Ovary (tissue), 9 donors: ENCODE measurements around the gene CA9. TPM values are rescaled to one million over a fixed set of nuclear protein-coding genes. Genes with fewer than 3 reads are reported as not detected.

Source experiments
- DNase-seq, 5 donors: peaks; one replicate each; pipeline ENCODE4 v3.0.0-alpha.2; 2019 to 2020
- H3K27ac ChIP-seq, 2 donors: fragments of 200-600 bp; one replicate each; pipeline versions ENCODE4 v1.5.1 to v1.8.0; 2019 to 2022
- H3K27me3 ChIP-seq: fragments of 200-600 bp; one replicate; pipeline ENCODE4 v1.8.0; 2022
- H3K36me3 ChIP-seq: fragments of 200-600 bp; sonication (generic); one replicate; pipeline ENCODE4 v1.5.1; 2019
- H3K4me1 ChIP-seq: one replicate; pipeline ENCODE4 v1.8.1; 2013; ENCODE audit warnings: mild to moderate bottlenecking, moderate library complexity; ENCODE audit not compliant: insufficient read depth
- H3K4me3 ChIP-seq: fragments of 200-600 bp; sonication (generic); one replicate; pipeline ENCODE4 v1.5.1; 2017
- H3K9me3 ChIP-seq, 2 donors: fragments of 200-600 bp in 1 of 2; sonication (generic) in 1 of 2; one replicate each; pipeline versions ENCODE4 v1.5.1 to v1.8.1; 2013 to 2019; ENCODE audit warnings: mild to moderate bottlenecking in 1 of 2, moderate library complexity in 1 of 2
- EP300 ChIP-seq: sonication (generic); formaldehyde crosslinking; IDR thresholded peaks from one replicate; pipeline ENCODE4 v1.6.1; 2017; ENCODE audit warnings: antibody characterized with exemption
- POLR2A ChIP-seq: fragments of 450-650 bp; IDR thresholded peaks from one replicate; pipeline ENCODE4 v1.6.1; 2017; ENCODE audit warnings: antibody characterized with exemption, mild to moderate bottlenecking, moderate library complexity
- WGBS, 3 donors: extraction: QIAGEN DNeasy Blood & Tissue Kit in 1 of 3; methylation state at CpG; one replicate each; pipeline versions ENCODE4 v1.1.5 to v1.1.7; 2013 to 2017; 5-methylcytosine and 5-hydroxymethylcytosine counted together
- intact Hi-C, 4 donors: fragments of 100-400 bp; cut with DNase I; formaldehyde crosslinking; loops; one replicate each; pipeline versions ENCODE4 v1.11.0 to v1.15.1; 2022 to 2023
- polyA plus RNA-seq, 2 donors: library from polyadenylated mRNA; stranded (reverse); fragments of 200-250 nt in 1 of 2; fragments of 350-450 nt in 1 of 2; fragmentation: Illumina TruSeq in 1 of 2; extraction: RNeasy Lipid Tissue Mini Kit (QIAGEN cat#74804) in 1 of 2; gene quantifications; one replicate each; pipeline ENCODE4 v1.2.3, GENCODE V29; 2013 to 2014
- total RNA-seq, 7 donors: library from RNA; depleted of rRNA in 2 of 7; stranded (reverse); fragments of >200 nt in 2 of 7; fragmentation: NEBNext Ultra II Directional in 3 of 7; extraction: Animal tissue kit (Norgen Biotek cat#: 25700) in 3 of 7; gene quantifications; one replicate each; pipeline versions ENCODE4 v1.1.0 to v1.2.4, GENCODE V29; 2016 to 2023
- TF ChIP-seq, protein P1 (sequence below), 3 donors: fragments of 450-650 bp in 2 of 3; fragments of 200-600 bp in 1 of 3; IDR thresholded peaks; one replicate each; pipeline versions ENCODE4 v1.5.1 to v1.8.0; 2016 to 2022; ENCODE audit warnings: antibody characterized with exemption in 3 of 3, mild to moderate bottlenecking in 1 of 3
- donor health status: DM: no; HTN: no; CAD: no; lungs with moderate emphysema.
- donor health status: DM: no; HTN: no; CAD: no.
- donor health status: Bipolar disorder and iron deficiency.
- donor health status: DM: yes; HTN: yes; CAD: no.
- donor health status: DM: no; HTN: no; CAD: no.
- donor health status: DM: yes; HTN: yes; CAD: no.

CA9 gene
- total and polyA plus RNA-seq, 9 donors = 0.37 to 19.5 (median 1.1) TPM; not detected in 1

GRCh38 chr9:35681341-35682002, 7.7 kb downstream of the CA9 start:
- no peak for DNase-seq
- intact Hi-C loops = no loop called here
- Histone ChIP-seq H3K27me3 (no peaks in the 10 kb centered on the region), H3K4me1 (peaks cover 7% of the 10 kb centered on the region), H3K27ac (no peak overlapping the region), H3K36me3 (no peaks in the 10 kb centered on the region), H3K9me3 (no peaks in the 10 kb centered on the region), H3K4me3 (no peak overlapping the region)
- TF ChIP-seq POLR2A = no peak
- TF ChIP-seq, protein P1, sequence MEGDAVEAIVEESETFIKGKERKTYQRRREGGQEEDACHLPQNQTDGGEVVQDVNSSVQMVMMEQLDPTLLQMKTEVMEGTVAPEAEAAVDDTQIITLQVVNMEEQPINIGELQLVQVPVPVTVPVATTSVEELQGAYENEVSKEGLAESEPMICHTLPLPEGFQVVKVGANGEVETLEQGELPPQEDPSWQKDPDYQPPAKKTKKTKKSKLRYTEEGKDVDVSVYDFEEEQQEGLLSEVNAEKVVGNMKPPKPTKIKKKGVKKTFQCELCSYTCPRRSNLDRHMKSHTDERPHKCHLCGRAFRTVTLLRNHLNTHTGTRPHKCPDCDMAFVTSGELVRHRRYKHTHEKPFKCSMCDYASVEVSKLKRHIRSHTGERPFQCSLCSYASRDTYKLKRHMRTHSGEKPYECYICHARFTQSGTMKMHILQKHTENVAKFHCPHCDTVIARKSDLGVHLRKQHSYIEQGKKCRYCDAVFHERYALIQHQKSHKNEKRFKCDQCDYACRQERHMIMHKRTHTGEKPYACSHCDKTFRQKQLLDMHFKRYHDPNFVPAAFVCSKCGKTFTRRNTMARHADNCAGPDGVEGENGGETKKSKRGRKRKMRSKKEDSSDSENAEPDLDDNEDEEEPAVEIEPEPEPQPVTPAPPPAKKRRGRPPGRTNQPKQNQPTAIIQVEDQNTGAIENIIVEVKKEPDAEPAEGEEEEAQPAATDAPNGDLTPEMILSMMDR (IDR thresholded peaks at IDR 0.05) = no peak
- no peak for TF ChIP-seq EP300
- 54 to 59% (median 58%) methylated on average over 3 of the region's 3 CpGs for WGBS, 3 donors

GRCh38 chr9:35682051-35682450, 8.3 kb downstream of the CA9 start:
- Histone ChIP-seq H3K27ac (no peak overlapping the region), H3K27me3 (no peaks in the 10 kb centered on the region), H3K36me3 (no peaks in the 10 kb centered on the region), H3K4me3 (no peak overlapping the region), H3K4me1 (peaks cover 9% of the 10 kb centered on the region), H3K9me3 (no peaks in the 10 kb centered on the region)
- WGBS, 3 donors = 28 to 42% (median 30%) methylated on average over 6 of the region's 6 CpGs
- peak in 1 of 5 donors; percentile 16 for DNase-seq
- intact Hi-C loops = no loop called here
- TF ChIP-seq, protein P1 (IDR thresholded peaks at IDR 0.05) = no peak
- TF ChIP-seq EP300 (no peak), POLR2A (no peak)

DNA sequence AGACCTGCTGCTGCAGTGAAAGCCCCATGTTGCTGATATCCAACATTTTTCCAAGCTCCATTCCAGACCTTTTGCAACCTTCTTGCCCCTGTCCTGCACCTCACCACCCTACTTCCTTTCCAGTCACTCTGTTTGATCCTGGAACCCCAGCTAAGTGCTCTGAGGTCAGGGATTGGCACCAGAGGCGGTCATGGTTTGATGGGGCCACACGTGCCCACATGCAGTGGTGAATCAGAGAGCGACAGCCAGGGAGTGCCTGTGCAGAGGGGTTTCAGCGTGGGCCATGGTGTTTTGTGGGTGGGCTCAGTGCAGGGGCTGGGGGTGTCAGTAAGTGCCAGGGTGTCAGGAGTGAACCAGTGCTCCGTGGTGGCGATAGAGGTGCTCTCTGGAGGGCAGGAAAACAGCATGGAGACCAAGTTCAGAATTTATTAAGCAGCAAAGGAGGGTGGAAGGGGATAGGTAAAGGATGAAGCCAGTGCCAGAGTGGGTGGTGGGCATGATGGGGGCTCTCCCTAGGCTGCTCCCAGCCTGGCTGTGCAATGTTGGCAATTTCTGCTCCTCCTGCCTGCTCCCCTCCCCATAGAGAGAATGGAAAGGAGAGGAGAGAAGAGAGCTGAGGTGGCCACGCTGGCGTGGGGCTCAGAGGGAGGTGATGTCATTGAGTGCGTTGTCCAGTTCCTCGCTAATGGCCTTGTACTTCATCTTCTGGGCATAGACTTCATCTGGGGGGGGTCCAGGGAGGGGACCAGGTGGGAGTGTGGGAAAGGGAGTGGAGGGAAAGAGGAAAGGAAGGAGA, 9.0 kb downstream of the CA9 start:
- H3K27ac ChIP-seq = no peak overlapping the region
- intact Hi-C loops = no loop called here
- H3K4me3 ChIP-seq = no peak overlapping the region
- peaks cover 9% of the 10 kb centered on the region for H3K4me1 ChIP-seq
- H3K9me3 ChIP-seq = no peaks in the 10 kb centered on the region
- H3K27me3 ChIP-seq = no peaks in the 10 kb centered on the region
- no peaks in the 10 kb centered on the region for H3K36me3 ChIP-seq
- no peak for DNase-seq
- WGBS, 3 donors = 70 to 74% (median 72%) methylated on average over 10 of the region's 10 CpGs
- TF ChIP-seq EP300 (no peak), POLR2A (no peak)
- TF ChIP-seq, protein P1 (IDR thresholded peaks at IDR 0.05) = no peak

DNA sequence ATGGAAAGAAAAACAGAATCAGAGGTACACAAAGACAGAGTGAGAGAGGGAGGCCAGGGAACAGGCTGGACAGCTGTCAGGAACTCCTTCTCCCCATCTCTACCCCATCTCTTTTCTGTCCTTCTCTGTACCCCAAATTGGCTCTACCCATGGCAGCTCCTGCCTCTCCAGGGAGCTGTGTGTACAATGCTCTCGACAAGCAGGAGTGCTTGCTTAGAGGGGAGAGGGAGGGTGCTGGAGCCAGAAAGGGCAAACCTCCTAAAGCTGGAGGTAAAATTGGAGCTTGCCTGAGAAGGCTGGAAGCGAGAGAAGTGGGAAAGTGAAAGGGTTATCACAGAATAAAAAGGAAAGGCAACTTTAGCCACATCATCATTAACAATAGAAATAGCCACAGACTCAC, 9.6 kb downstream of the CA9 start:
- Histone ChIP-seq H3K4me1 (peaks cover 13% of the 10 kb centered on the region), H3K27ac (no peak overlapping the region), H3K36me3 (no peaks in the 10 kb centered on the region), H3K4me3 (no peak overlapping the region), H3K9me3 (no peaks in the 10 kb centered on the region), H3K27me3 (no peaks in the 10 kb centered on the region)
- intact Hi-C loops = no loop called here
- DNase-seq = no peak
- WGBS, 3 donors = 49 to 56% (median 56%) methylated on average over 2 of the region's 2 CpGs
- TF ChIP-seq, protein P1 (IDR thresholded peaks at IDR 0.05) = no peak
- no peak for TF ChIP-seq EP300
- no peak for TF ChIP-seq POLR2A
